HepG2 (cell line): ENCODE results near the gene PTEN. TPM values are rescaled to one million over a fixed set of nuclear protein-coding genes. Genes with fewer than 3 reads are reported as not detected.
A peak's percentile ranks its signal among the peaks of the same experiment; 100 is the strongest.

Source experiments
- ARID2 ChIP-seq: sonication (generic); formaldehyde crosslinking; IDR thresholded peaks from 2 replicates; pipeline ENCODE4 v1.8.1; 2022; ENCODE audit warnings: mild to moderate bottlenecking, missing genetic modification reagents, borderline replicate concordance
- DDIT3 ChIP-seq: sonication (generic); formaldehyde crosslinking; IDR thresholded peaks from 2 replicates; pipeline ENCODE4 v1.4.0; 2020; ENCODE audit warnings: mild to moderate bottlenecking, missing genetic modification reagents
- DRAP1 ChIP-seq: IDR thresholded peaks from 2 replicates; pipeline ENCODE4 v1.6.1; 2016; ENCODE audit warnings: missing genetic modification reagents, missing compliant biosample characterization
- GFI1 ChIP-seq: sonication (generic); formaldehyde crosslinking; IDR thresholded peaks from 2 replicates; pipeline ENCODE4 v1.5.0; 2020; ENCODE audit warnings: missing genetic modification reagents, mild to moderate bottlenecking, borderline replicate concordance
- KLF16 ChIP-seq, 2 experiments: sonication (generic) in 1 of 2; formaldehyde crosslinking in 1 of 2; IDR thresholded peaks; 2 replicates each; pipeline versions ENCODE4 v1.6.1 to v1.8.0; 2016 to 2023; ENCODE audit warnings: missing genetic modification reagents in 2 of 2, missing compliant biosample characterization in 1 of 2
- MED8 ChIP-seq: sonication (generic); formaldehyde crosslinking; IDR thresholded peaks from 2 replicates; pipeline ENCODE4 v1.8.1; 2023; ENCODE audit warnings: mild to moderate bottlenecking, missing genetic modification reagents; ENCODE audit not compliant: insufficient replicate concordance
- NFYB ChIP-seq: sonication (generic); formaldehyde crosslinking; IDR thresholded peaks from 2 replicates; pipeline ENCODE4 v1.4.0; 2020; ENCODE audit warnings: missing genetic modification reagents
- NR1H2 ChIP-seq: sonication (generic); formaldehyde crosslinking; IDR thresholded peaks from 2 replicates; pipeline ENCODE4 v1.8.1; 2022; ENCODE audit warnings: low read depth, missing genetic modification reagents, borderline replicate concordance
- PHB2 ChIP-seq: fragments of 450-650 bp; IDR thresholded peaks from 2 replicates; pipeline ENCODE4 v1.6.1; 2018; ENCODE audit not compliant: partially characterized antibody
- RXRB ChIP-seq: IDR thresholded peaks from 2 replicates; pipeline ENCODE4 v1.6.1; 2016; ENCODE audit warnings: borderline replicate concordance, missing genetic modification reagents, missing compliant biosample characterization
- SCMH1 ChIP-seq: sonication (generic); formaldehyde crosslinking; IDR thresholded peaks from 2 replicates; pipeline ENCODE4 v1.9.0; 2021; ENCODE audit warnings: missing genetic modification reagents, mild to moderate bottlenecking, borderline replicate concordance
- XRCC5 ChIP-seq: fragments of 200-400 bp; formaldehyde crosslinking; optimal IDR thresholded peaks from 2 replicates; pipeline ENCODE3; 2017; ENCODE audit warnings: mild to moderate bottlenecking, low read length
- ZBTB20 ChIP-seq: sonication (generic); formaldehyde crosslinking; IDR thresholded peaks from 2 replicates; pipeline ENCODE4 v1.8.1; 2023; ENCODE audit warnings: missing genetic modification reagents, low read depth, mild to moderate bottlenecking, borderline replicate concordance
- ZNF326 ChIP-seq: sonication (generic); formaldehyde crosslinking; IDR thresholded peaks from 2 replicates; pipeline ENCODE4 v1.4.0; 2020; ENCODE audit warnings: missing genetic modification reagents, borderline replicate concordance
- ZNF766 ChIP-seq: sonication (generic); formaldehyde crosslinking; IDR thresholded peaks from 2 replicates; pipeline ENCODE4 v1.5.0; 2020; ENCODE audit warnings: missing genetic modification reagents, borderline replicate concordance
- ZNF816 ChIP-seq: sonication (generic); formaldehyde crosslinking; IDR thresholded peaks from 2 replicates; pipeline ENCODE4 v1.8.0; 2022; ENCODE audit warnings: missing genetic modification reagents, mild to moderate bottlenecking, borderline replicate concordance
- polyA plus RNA-seq, 8 experiments: library from polyadenylated mRNA; depleted of rRNA in 3 of 8; stranded (reverse) in 7 of 8; unstranded in 1 of 8; fragments of >200 nt; fragmentation: Illumina TruSeq in 4 of 8; extraction: Trizol in 4 of 8; gene quantifications; 2 replicates each; pipeline versions ENCODE4 v1.2.1 to v1.2.3, GENCODE V29; 2011 to 2016; ENCODE audit warnings: low read depth in 4 of 8, missing spikeins in 1 of 8, mixed read lengths in 1 of 8; ENCODE audit not compliant: insufficient read depth in 1 of 8
- total RNA-seq, 5 experiments: library from RNA; depleted of rRNA; stranded (reverse); fragments of >200 nt; fragmentation: Illumina TruSeq; extraction: Trizol; gene quantifications; 2 replicates each; pipeline ENCODE4 v1.2.3, GENCODE V29; 2016; ENCODE audit warnings: low read depth in 1 of 5
- TF ChIP-seq, protein P1 (sequence below): sonication (generic); formaldehyde crosslinking; IDR thresholded peaks from 2 replicates; pipeline ENCODE4 v1.4.0; 2020; ENCODE audit warnings: mild to moderate bottlenecking, missing genetic modification reagents
- TF ChIP-seq, protein P2 (sequence below): sonication (generic); formaldehyde crosslinking; IDR thresholded peaks from 2 replicates; pipeline ENCODE4 v1.4.0; 2020; ENCODE audit warnings: missing genetic modification reagents, borderline replicate concordance
- TF ChIP-seq, protein P3 (sequence below): sonication (generic); formaldehyde crosslinking; IDR thresholded peaks from 2 replicates; pipeline ENCODE4 v1.4.0; 2020; ENCODE audit warnings: missing genetic modification reagents, borderline replicate concordance

Gene PTEN
- total and polyA plus RNA-seq, 2 of the 13 experiments (the other 11 are each of a cell fraction or from before 2014, with no cell fraction given), result 30.3 to 61.3 TPM

DNA sequence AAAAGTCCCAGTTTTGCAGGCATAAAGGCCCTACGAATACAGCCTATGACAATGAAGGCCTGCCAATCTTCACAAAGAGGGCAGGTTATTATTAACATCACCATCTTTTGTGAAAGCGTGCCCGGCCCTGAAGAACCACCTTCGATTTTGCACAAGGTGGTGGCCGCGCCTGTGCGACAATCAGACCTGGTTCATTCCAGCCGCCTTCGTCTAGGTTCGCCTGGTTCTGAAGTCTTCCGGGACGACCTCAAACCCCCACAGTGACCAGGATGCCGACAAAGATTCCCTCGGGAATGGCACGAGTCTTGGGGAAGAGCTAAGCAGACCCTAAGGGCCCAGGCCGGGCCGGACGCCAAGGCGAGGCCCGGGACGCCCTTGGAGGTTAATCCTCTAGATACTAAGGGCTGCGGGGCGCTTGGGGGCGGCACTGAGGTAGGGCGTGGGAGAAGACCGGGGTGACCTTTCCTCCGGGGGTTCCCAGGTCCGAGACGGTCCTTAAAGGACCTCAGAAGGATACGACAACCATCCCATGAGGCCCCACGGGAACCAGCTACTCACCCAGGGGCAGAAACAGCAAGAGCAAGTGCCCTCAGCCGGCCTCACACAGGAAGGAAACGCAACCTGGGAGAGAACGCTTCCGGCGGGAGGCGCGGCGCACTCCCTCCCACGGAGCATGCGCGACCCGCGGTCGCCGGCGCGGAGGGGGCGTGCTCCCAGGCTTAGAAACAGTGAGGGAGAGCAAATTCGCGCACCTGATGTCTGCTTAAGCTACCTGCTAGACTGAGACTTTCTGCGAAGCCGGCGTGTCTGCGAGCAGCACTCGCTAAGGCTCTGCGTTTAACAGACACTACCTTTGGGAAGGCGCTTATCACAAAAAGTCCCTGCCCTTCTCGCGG, 45.6 kb upstream of the PTEN start, which contains the start of gene ATAD1 (continued):
- TF ChIP-seq DDIT3 (CRISPR knock-in tag), result no peak
- peak; percentile 66; the same call in 1 of the 2 replicates for TF ChIP-seq DRAP1 (CRISPR knock-in tag)
- no peak for TF ChIP-seq ZNF326
- TF ChIP-seq NFYB (CRISPR knock-in tag), result peak; percentile 16; the same call in 1 of the 2 replicates
- TF ChIP-seq ZBTB20 (CRISPR knock-in tag), result no peak
- peak; percentile 65 for TF ChIP-seq RXRB (CRISPR knock-in tag)
- TF ChIP-seq ARID2 (CRISPR knock-in tag), result peak; percentile 87; the same call in 1 of the 2 replicates
- peak; percentile 59; the same call in 1 of the 2 replicates for TF ChIP-seq GFI1 (CRISPR knock-in tag)
- TF ChIP-seq, protein P1, sequence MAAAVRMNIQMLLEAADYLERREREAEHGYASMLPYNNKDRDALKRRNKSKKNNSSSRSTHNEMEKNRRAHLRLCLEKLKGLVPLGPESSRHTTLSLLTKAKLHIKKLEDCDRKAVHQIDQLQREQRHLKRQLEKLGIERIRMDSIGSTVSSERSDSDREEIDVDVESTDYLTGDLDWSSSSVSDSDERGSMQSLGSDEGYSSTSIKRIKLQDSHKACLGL (CRISPR knock-in tag), result peak; percentile 85; the same call in 1 of the 2 replicates
- peak; percentile 67; the same call in 1 of the 2 replicates for TF ChIP-seq ZNF766 (CRISPR knock-in tag)
- peak in 1 of 2 experiments; percentile 67; a peak in 2 of 4 replicates for TF ChIP-seq KLF16 (CRISPR knock-in tag; IDR thresholded peaks at IDR 0.05)
- peak; percentile 64; the same call in 1 of the 2 replicates for TF ChIP-seq ZNF816
- peak; percentile 31 for TF ChIP-seq XRCC5
- TF ChIP-seq NR1H2 (CRISPR knock-in tag), result 0 out of 2 replicates have a peak, but pooled peaks have one; percentile 64
- no peak for TF ChIP-seq PHB2
- TF ChIP-seq, protein P2, sequence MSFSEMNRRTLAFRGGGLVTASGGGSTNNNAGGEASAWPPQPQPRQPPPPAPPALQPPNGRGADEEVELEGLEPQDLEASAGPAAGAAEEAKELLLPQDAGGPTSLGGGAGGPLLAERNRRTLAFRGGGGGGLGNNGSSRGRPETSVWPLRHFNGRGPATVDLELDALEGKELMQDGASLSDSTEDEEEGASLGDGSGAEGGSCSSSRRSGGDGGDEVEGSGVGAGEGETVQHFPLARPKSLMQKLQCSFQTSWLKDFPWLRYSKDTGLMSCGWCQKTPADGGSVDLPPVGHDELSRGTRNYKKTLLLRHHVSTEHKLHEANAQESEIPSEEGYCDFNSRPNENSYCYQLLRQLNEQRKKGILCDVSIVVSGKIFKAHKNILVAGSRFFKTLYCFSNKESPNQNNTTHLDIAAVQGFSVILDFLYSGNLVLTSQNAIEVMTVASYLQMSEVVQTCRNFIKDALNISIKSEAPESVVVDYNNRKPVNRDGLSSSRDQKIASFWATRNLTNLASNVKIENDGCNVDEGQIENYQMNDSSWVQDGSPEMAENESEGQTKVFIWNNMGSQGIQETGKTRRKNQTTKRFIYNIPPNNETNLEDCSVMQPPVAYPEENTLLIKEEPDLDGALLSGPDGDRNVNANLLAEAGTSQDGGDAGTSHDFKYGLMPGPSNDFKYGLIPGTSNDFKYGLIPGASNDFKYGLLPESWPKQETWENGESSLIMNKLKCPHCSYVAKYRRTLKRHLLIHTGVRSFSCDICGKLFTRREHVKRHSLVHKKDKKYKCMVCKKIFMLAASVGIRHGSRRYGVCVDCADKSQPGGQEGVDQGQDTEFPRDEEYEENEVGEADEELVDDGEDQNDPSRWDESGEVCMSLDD (CRISPR knock-in tag), result peak; percentile 65; the same call in 1 of the 2 replicates
- TF ChIP-seq, protein P3, sequence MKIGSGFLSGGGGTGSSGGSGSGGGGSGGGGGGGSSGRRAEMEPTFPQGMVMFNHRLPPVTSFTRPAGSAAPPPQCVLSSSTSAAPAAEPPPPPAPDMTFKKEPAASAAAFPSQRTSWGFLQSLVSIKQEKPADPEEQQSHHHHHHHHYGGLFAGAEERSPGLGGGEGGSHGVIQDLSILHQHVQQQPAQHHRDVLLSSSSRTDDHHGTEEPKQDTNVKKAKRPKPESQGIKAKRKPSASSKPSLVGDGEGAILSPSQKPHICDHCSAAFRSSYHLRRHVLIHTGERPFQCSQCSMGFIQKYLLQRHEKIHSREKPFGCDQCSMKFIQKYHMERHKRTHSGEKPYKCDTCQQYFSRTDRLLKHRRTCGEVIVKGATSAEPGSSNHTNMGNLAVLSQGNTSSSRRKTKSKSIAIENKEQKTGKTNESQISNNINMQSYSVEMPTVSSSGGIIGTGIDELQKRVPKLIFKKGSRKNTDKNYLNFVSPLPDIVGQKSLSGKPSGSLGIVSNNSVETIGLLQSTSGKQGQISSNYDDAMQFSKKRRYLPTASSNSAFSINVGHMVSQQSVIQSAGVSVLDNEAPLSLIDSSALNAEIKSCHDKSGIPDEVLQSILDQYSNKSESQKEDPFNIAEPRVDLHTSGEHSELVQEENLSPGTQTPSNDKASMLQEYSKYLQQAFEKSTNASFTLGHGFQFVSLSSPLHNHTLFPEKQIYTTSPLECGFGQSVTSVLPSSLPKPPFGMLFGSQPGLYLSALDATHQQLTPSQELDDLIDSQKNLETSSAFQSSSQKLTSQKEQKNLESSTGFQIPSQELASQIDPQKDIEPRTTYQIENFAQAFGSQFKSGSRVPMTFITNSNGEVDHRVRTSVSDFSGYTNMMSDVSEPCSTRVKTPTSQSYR (CRISPR knock-in tag), result no peak
- TF ChIP-seq MED8 (CRISPR knock-in tag), result peak; percentile 41
- TF ChIP-seq SCMH1 (CRISPR knock-in tag), result no peak
